A549 (cell line): Measurements from ENCODE around the gene MEGF8.

ENCODE experiments used
- BHLHE40 ChIP-seq: IDR thresholded peaks from 2 replicates; pipeline ENCODE4 v1.6.1; 2012; ENCODE audit warnings: low read depth, low read length, inconsistent platforms
- CEBPB ChIP-seq, 2 experiments: fragments of >200 bp in 1 of 2; sonication (Bioruptor Twin) in 1 of 2; formaldehyde crosslinking in 1 of 2; IDR thresholded peaks; 2 replicates each; pipeline ENCODE4 v1.6.1; 2012 to 2016
- HES2 ChIP-seq: fragments of >200 bp; sonication (Bioruptor Twin); formaldehyde crosslinking; IDR thresholded peaks from 2 replicates; pipeline ENCODE4 v1.6.1; 2016
- HMGXB4 ChIP-seq: fragments of 250-450 bp; sonication (Bioruptor Pico); IDR thresholded peaks from 2 replicates; pipeline ENCODE4 v1.5.0; 2021; ENCODE audit warnings: mild to moderate bottlenecking, moderate library complexity, borderline replicate concordance
- HOXA7 ChIP-seq: fragments of 250-450 bp; sonication (Bioruptor Pico); IDR thresholded peaks from 2 replicates; pipeline ENCODE4 v1.5.0; 2020; ENCODE audit warnings: mild to moderate bottlenecking, moderate library complexity
- HOXB13 ChIP-seq: fragments of 250-450 bp; sonication (Bioruptor Pico); IDR thresholded peaks from 2 replicates; pipeline ENCODE4 v1.5.0; 2020; ENCODE audit warnings: low read depth, mild to moderate bottlenecking, moderate library complexity
- JUN ChIP-seq, 2 experiments: fragments of >200 bp; sonication (Bioruptor Twin); formaldehyde crosslinking; IDR thresholded peaks; 2 replicates in 1 of 2; 3 replicates in 1 of 2; pipeline ENCODE4 v1.6.1; 2016 to 2017
- NR3C1 ChIP-seq: fragments of >200 bp; sonication (Bioruptor Twin); formaldehyde crosslinking; IDR thresholded peaks from 3 replicates; pipeline ENCODE4 v1.6.1; 2017
- POLR2A ChIP-seq: IDR thresholded peaks from 2 replicates; pipeline ENCODE4 v1.6.1; 2012; ENCODE audit warnings: mild to moderate bottlenecking, low read length
- RAD21 ChIP-seq, 2 experiments: fragments of >200 bp in 1 of 2; sonication (Bioruptor Twin) in 1 of 2; formaldehyde crosslinking in 1 of 2; IDR thresholded peaks in 1 of 2; conservative IDR thresholded peaks in 1 of 2; 2 replicates in 1 of 2; 3 replicates in 1 of 2; pipeline ENCODE4 v1.6.1; 2012 to 2018; ENCODE audit warnings: inconsistent platforms in 1 of 2
- RNF2 ChIP-seq: fragments of 200-600 bp; sonication (generic); IDR thresholded peaks from 2 replicates; pipeline ENCODE4 v1.6.1; 2016; ENCODE audit warnings: low read depth, mild to moderate bottlenecking, antibody characterized with exemption, moderate library complexity, borderline replicate concordance
- USF2 ChIP-seq: fragments of 450-650 bp; IDR thresholded peaks from 2 replicates; pipeline ENCODE4 v1.6.1; 2014; ENCODE audit warnings: antibody characterized with exemption
- ZFP36 ChIP-seq: fragments of 450-650 bp; IDR thresholded peaks from 2 replicates; pipeline ENCODE4 v1.6.1; 2014; ENCODE audit warnings: borderline replicate concordance; ENCODE audit not compliant: partially characterized antibody
- TF ChIP-seq, protein P1 (sequence below): fragments of >200 bp; sonication (Bioruptor Twin); formaldehyde crosslinking; IDR thresholded peaks from 3 replicates; pipeline ENCODE4 v1.5.1; 2016

GRCh38 chr19:42361545-42361910 lies 36.1 kb downstream of the MEGF8 start:
- TF ChIP-seq HMGXB4 (CRISPR knock-in tag) = no peak
- TF ChIP-seq RAD21 (conservative IDR thresholded peaks at IDR 0.05 in 1 of 2, IDR thresholded peaks at IDR 0.05 in 1 of 2) = no peak
- TF ChIP-seq, protein P1, sequence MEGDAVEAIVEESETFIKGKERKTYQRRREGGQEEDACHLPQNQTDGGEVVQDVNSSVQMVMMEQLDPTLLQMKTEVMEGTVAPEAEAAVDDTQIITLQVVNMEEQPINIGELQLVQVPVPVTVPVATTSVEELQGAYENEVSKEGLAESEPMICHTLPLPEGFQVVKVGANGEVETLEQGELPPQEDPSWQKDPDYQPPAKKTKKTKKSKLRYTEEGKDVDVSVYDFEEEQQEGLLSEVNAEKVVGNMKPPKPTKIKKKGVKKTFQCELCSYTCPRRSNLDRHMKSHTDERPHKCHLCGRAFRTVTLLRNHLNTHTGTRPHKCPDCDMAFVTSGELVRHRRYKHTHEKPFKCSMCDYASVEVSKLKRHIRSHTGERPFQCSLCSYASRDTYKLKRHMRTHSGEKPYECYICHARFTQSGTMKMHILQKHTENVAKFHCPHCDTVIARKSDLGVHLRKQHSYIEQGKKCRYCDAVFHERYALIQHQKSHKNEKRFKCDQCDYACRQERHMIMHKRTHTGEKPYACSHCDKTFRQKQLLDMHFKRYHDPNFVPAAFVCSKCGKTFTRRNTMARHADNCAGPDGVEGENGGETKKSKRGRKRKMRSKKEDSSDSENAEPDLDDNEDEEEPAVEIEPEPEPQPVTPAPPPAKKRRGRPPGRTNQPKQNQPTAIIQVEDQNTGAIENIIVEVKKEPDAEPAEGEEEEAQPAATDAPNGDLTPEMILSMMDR = no peak
- no peak for TF ChIP-seq BHLHE40
- no peak for TF ChIP-seq HOXB13 (CRISPR knock-in tag)
- TF ChIP-seq POLR2A = no peak
- TF ChIP-seq HES2 = no peak
- no peak for TF ChIP-seq USF2
- no peak for TF ChIP-seq CEBPB (IDR thresholded peaks at IDR 0.05)
- TF ChIP-seq JUN (IDR thresholded peaks at IDR 0.05) = no peak
- TF ChIP-seq HOXA7 = no peak
- no peak for TF ChIP-seq ZFP36
- TF ChIP-seq NR3C1 = no peak
- TF ChIP-seq RNF2 = no peak
